Non-pigmented ciliary epithelial cell (primary cell): Measurements from ENCODE around the gene CCDC187.

Experiments
- DNase-seq: peaks from one replicate; pipeline ENCODE4 v3.0.0-alpha.2; 2010; ENCODE audit warnings: low read depth

The CCDC187 gene

GRCh38 chr9:136311051-136312008, 7.4 kb upstream of the CCDC187 start:
- DNase-seq: no peak

- no peak for DNase-seq
These were observed 6.6 kb upstream of the CCDC187 start for GRCh38 chr9:136310273-136311030.

- no peak for DNase-seq
These were observed 5.9 kb upstream of the CCDC187 start for GRCh38 chr9:136309806-136310220.

- DNase-seq: no peak
These were observed 5.4 kb upstream of the CCDC187 start for GRCh38 chr9:136309101-136309801.

GRCh38 chr9:136308702-136309053, 4.8 kb upstream of the CCDC187 start:
- DNase-seq: no peak

- no peak for DNase-seq
These were observed 4.3 kb upstream of the CCDC187 start for GRCh38 chr9:136308006-136308701.

- DNase-seq: no peak
These were observed 3.4 kb upstream of the CCDC187 start for GRCh38 chr9:136307215-136307750.

GRCh38 chr9:136306211-136307208, 2.6 kb upstream of the CCDC187 start:
- DNase-seq: no peak

GRCh38 chr9:136305804-136306203, 1.9 kb upstream of the CCDC187 start:
- DNase-seq: no peak

- no peak for DNase-seq
These were observed 1.1 kb upstream of the CCDC187 start for GRCh38 chr9:136304981-136305380.

- no peak for DNase-seq
These were observed 562 bp upstream of the CCDC187 start for GRCh38 chr9:136304456-136304855.

- no peak for DNase-seq
These were observed 649 bp downstream of the CCDC187 start for GRCh38 chr9:136303066-136303824.

GRCh38 chr9:136302527-136302926, 1.4 kb downstream of the CCDC187 start:
- DNase-seq: no peak

GRCh38 chr9:136300866-136301265, 3.0 kb downstream of the CCDC187 start:
- DNase-seq: no peak

- no peak for DNase-seq
These were observed 3.8 kb downstream of the CCDC187 start for GRCh38 chr9:136300016-136300545.

- no peak for DNase-seq
These were observed 4.4 kb downstream of the CCDC187 start for GRCh38 chr9:136299541-136299940.

GRCh38 chr9:136299116-136299515, 4.8 kb downstream of the CCDC187 start:
- no peak for DNase-seq

GRCh38 chr9:136297766-136298735, 5.8 kb downstream of the CCDC187 start:
- DNase-seq: no peak
